ENCODE data around the gene ABCC10. TPM values are rescaled to one million over a fixed set of nuclear protein-coding genes. Genes with fewer than 3 reads are reported as not detected.
"Not testable (repeated sequence)": the region's sequence is repeated elsewhere in the genome, so short reads cannot be mapped to it uniquely, and the experiment has no call there.

The ABCC10 gene
- total RNA-seq, 6 experiments from 2014 or later, result 26.2 to 41.6 (median 30.3) TPM

DNA sequence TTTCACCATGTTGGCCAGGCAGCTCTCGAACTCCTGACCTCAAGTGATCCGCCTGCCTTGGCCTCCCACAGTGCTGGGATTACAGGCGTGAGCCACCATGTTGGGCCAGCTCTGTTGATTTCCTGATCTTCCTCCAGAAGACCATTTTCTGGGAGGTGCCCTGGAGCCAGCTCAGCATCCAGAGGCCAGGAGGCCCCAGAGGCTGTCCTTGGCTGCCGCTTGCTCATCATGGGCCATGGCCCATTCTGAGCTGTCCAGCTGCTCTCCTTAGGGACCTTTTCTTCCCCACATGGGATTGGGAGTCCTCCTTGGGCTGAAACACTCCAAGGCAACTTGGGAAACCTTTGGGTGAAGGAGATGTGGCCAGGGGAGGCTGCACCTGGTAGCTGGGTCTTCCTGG is 67.4 kb downstream of the ABCC10 start:
- no peak for DNase-seq
- no peaks in the 10 kb centered on the region for H3K9me3 Mint-ChIP-seq
- TF ChIP-seq, protein P1, sequence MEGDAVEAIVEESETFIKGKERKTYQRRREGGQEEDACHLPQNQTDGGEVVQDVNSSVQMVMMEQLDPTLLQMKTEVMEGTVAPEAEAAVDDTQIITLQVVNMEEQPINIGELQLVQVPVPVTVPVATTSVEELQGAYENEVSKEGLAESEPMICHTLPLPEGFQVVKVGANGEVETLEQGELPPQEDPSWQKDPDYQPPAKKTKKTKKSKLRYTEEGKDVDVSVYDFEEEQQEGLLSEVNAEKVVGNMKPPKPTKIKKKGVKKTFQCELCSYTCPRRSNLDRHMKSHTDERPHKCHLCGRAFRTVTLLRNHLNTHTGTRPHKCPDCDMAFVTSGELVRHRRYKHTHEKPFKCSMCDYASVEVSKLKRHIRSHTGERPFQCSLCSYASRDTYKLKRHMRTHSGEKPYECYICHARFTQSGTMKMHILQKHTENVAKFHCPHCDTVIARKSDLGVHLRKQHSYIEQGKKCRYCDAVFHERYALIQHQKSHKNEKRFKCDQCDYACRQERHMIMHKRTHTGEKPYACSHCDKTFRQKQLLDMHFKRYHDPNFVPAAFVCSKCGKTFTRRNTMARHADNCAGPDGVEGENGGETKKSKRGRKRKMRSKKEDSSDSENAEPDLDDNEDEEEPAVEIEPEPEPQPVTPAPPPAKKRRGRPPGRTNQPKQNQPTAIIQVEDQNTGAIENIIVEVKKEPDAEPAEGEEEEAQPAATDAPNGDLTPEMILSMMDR (IDR thresholded peaks at IDR 0.05), result no peak
- peaks cover 60% of the 10 kb centered on the region for H3K4me1 Mint-ChIP-seq (ENCODE audit: low read depth)
- peak overlapping the region; percentile 71; the same call in 1 of the 2 replicates for H3K4me3 Mint-ChIP-seq
- no peaks in the 10 kb centered on the region; the same call in none of the 2 replicates for H3K27me3 Mint-ChIP-seq (ENCODE audit: insufficient read depth)
- peaks cover 14% of the 10 kb centered on the region; the same call in 1 of the 2 replicates for H3K36me3 Mint-ChIP-seq (ENCODE audit: low read depth)
- H3K27ac Mint-ChIP-seq, result no peak overlapping the region; the same call in 1 of the 2 replicates

DNA sequence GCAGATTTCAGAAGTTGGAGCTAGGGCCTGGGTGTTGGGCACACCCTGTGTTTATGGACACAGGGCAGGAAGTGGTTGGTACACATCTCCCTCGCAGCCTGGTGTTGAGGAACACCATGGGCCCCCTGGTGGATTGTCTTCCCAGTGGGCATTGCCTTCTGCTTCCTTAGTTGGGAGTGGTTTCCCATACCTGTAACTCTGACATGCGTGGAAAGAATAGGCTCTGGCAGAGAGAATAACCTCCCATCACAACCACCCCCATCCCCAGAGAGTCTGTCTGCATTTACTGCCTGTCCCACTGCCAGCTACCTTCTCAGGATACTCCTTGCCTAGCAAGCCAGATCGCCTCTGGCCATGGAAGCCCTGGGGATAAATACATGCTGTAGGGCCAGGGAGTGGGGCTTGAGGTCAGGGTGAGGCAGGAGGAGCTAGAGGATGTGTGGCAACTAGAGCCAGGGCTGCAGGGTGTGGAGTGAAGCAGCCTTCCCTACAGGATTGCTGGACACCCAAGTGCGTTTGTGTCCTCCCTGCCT is 68.1 kb downstream of the ABCC10 start:
- DNase-seq, result peak; percentile 39
- H3K36me3 Mint-ChIP-seq (ENCODE audit: low read depth), result peaks cover 14% of the 10 kb centered on the region; the same call in 1 of the 2 replicates
- no peaks in the 10 kb centered on the region; the same call in none of the 2 replicates for H3K27me3 Mint-ChIP-seq (ENCODE audit: insufficient read depth)
- no peaks in the 10 kb centered on the region for H3K9me3 Mint-ChIP-seq
- peak overlapping the region; percentile 71 for H3K4me3 Mint-ChIP-seq
- TF ChIP-seq, protein P1 (IDR thresholded peaks at IDR 0.05), result peak; percentile 68
- H3K27ac Mint-ChIP-seq, result peak overlapping the region; percentile 92
- H3K4me1 Mint-ChIP-seq (ENCODE audit: low read depth), result peaks cover 60% of the 10 kb centered on the region

DNA sequence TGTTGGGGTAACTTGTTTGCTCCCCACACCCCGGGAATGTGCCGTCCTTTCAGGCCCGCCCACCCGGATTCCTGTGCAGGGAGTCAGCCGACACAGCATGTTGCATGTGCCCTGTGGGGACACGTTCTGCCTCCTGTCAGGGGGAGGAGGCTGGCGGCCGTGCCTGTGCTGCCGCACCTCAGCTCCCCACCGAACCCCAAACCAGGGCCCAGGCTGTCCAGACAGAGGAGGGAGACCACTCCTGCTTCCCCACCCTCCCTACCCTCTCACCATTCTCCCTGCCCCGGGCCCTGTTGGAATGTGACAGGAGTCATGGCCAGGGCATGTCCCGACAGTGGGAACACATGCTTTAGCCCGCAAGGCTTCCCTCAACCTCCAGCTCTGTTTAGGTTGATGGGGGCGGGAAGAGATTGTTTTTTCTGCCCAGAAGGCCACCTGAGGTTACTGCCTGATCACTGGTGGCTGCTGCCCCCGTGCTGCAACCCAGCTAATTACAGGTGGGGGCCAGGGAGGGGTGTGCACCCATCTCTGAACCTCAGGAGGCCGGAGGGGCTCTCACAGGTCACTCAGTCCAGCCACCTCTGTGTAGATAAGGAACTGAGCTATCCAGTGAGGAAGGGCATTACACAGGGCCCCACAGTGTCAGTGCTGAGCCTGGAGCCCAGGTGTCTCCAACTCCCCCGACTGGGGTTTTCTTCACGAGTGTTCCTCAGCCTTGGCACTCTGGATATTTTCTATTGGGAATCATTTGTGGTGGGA is 69.2 kb downstream of the ABCC10 start:
- peak; percentile 73 for DNase-seq
- peak overlapping the region; percentile 71 for H3K4me3 Mint-ChIP-seq
- peaks cover 18% of the 10 kb centered on the region; the same call in 1 of the 2 replicates for H3K36me3 Mint-ChIP-seq (ENCODE audit: low read depth)
- TF ChIP-seq, protein P1 (IDR thresholded peaks at IDR 0.05), result peak; percentile 80
- H3K27ac Mint-ChIP-seq, result peak overlapping the region; percentile 92
- no peaks in the 10 kb centered on the region for H3K9me3 Mint-ChIP-seq
- peaks cover 60% of the 10 kb centered on the region for H3K4me1 Mint-ChIP-seq (ENCODE audit: low read depth)
- H3K27me3 Mint-ChIP-seq (ENCODE audit: insufficient read depth), result no peaks in the 10 kb centered on the region; the same call in none of the 2 replicates

DNA sequence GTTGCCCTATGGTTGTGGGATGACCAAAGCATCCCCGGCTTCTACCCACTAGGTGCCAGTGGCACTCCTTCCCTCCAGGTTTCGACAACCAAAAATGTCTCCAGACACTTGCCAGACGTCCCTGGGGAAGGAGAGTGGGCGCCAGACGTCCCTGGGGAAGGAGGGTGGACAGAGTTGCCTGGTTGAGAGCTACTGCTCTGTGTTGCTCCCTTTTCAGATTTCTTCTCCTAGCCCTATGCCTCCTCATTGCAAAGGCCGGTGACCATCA is 69.7 kb downstream of the ABCC10 start:
- H3K36me3 Mint-ChIP-seq (ENCODE audit: low read depth), result peaks cover 22% of the 10 kb centered on the region; the same call in 1 of the 2 replicates
- TF ChIP-seq, protein P1 (IDR thresholded peaks at IDR 0.05), result no peak

DNA sequence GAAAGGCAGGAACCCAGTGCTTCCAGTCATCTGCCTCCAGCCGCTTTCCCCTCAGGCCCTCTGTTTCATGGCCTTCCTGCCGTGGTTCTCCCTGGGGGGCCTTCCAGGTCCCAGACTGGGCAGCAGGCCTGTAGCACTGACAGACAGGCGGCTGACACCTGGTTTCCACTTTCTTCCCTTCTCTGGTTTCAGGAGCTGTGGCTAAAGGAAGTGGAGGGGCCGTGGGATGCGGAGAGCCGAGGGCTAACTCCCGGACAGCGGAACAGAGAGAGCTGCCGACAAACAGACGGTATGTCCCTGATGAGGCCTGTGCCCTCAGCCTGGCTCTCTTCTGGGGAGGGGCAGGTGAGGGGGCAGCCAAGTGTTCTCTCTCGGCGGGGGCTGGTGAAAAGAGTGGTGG is 70.3 kb downstream of the ABCC10 start:
- Mint-ChIP-seq H3K4me1 (ENCODE audit: low read depth) (peaks cover 49% of the 10 kb centered on the region), H3K36me3 (ENCODE audit: low read depth) (peaks cover 22% of the 10 kb centered on the region; the same call in 1 of the 2 replicates), H3K9me3 (no peaks in the 10 kb centered on the region), H3K27ac (peak overlapping the region; percentile 92; the same call in 1 of the 2 replicates), H3K27me3 (ENCODE audit: insufficient read depth) (no peaks in the 10 kb centered on the region; the same call in none of the 2 replicates), H3K4me3 (no peak overlapping the region)
- TF ChIP-seq, protein P1 (IDR thresholded peaks at IDR 0.05), result no peak
- DNase-seq, result no peak

More for the DNA sequence above, 69.7 kb downstream of the ABCC10 start:
- Mint-ChIP-seq H3K4me3 (peak overlapping the region; percentile 71), H3K27ac (peak overlapping the region; percentile 92), H3K4me1 (ENCODE audit: low read depth) (peaks cover 56% of the 10 kb centered on the region), H3K27me3 (ENCODE audit: insufficient read depth) (no peaks in the 10 kb centered on the region; the same call in none of the 2 replicates), H3K9me3 (no peaks in the 10 kb centered on the region)
- no peak for DNase-seq

DNA sequence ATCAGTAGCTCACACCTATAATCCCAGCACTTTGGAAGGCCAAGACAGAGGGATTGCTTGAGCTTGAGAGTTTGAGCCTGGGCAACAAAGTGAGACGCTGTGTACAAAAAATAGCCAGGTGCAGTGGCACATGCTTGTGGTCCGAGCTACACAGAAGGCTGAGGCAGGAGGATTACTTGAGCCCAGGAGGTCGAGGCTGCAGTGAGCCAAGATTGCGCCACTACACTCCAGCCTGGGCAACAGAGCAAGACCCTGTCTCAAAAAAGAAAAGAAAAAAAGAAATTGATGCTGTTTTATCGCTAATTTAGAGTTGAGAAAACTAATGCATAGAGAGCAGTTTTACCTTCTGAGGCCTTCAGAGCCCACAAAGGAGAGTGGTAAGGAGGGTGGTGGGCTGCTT is 71.0 kb downstream of the ABCC10 start:
- not testable (repeated sequence) for H3K27me3 Mint-ChIP-seq (ENCODE audit: insufficient read depth); H3K27ac Mint-ChIP-seq; H3K4me3 Mint-ChIP-seq; H3K9me3 Mint-ChIP-seq; DNase-seq
- Mint-ChIP-seq H3K36me3 (ENCODE audit: low read depth) (peaks cover 22% of the 10 kb centered on the region; the same call in 1 of the 2 replicates), H3K4me1 (ENCODE audit: low read depth) (peaks cover 43% of the 10 kb centered on the region)
